22Rv1 (cell line): Measurements from ENCODE around the gene FAM168A.

ENCODE experiments used
- ZFX ChIP-seq: fragments of 450-650 bp; IDR thresholded peaks from 2 replicates; pipeline ENCODE4 v1.6.1; 2017; ENCODE audit warnings: antibody characterized with exemption, borderline replicate concordance
- TF ChIP-seq, protein P1 (sequence below): fragments of 450-650 bp; IDR thresholded peaks from 2 replicates; pipeline ENCODE4 v1.5.1; 2017; ENCODE audit warnings: mild to moderate bottlenecking

- TF ChIP-seq, protein P1, sequence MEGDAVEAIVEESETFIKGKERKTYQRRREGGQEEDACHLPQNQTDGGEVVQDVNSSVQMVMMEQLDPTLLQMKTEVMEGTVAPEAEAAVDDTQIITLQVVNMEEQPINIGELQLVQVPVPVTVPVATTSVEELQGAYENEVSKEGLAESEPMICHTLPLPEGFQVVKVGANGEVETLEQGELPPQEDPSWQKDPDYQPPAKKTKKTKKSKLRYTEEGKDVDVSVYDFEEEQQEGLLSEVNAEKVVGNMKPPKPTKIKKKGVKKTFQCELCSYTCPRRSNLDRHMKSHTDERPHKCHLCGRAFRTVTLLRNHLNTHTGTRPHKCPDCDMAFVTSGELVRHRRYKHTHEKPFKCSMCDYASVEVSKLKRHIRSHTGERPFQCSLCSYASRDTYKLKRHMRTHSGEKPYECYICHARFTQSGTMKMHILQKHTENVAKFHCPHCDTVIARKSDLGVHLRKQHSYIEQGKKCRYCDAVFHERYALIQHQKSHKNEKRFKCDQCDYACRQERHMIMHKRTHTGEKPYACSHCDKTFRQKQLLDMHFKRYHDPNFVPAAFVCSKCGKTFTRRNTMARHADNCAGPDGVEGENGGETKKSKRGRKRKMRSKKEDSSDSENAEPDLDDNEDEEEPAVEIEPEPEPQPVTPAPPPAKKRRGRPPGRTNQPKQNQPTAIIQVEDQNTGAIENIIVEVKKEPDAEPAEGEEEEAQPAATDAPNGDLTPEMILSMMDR: no peak
- TF ChIP-seq ZFX: no peak
These were observed 128.5 kb downstream of the FAM168A start for GRCh38 chr11:73469401-73469800.
